NCI-H2107 treated with DMSO at 0.1 percent for 48 hours (cell line): ENCODE data around the gene NRAP.

Source experiments
- DNase-seq: peaks from one replicate; lab custom pipeline; 2025; ENCODE audit not compliant: unreplicated experiment; lab: John Stamatoyannopoulos, UW

The NRAP gene

DNA sequence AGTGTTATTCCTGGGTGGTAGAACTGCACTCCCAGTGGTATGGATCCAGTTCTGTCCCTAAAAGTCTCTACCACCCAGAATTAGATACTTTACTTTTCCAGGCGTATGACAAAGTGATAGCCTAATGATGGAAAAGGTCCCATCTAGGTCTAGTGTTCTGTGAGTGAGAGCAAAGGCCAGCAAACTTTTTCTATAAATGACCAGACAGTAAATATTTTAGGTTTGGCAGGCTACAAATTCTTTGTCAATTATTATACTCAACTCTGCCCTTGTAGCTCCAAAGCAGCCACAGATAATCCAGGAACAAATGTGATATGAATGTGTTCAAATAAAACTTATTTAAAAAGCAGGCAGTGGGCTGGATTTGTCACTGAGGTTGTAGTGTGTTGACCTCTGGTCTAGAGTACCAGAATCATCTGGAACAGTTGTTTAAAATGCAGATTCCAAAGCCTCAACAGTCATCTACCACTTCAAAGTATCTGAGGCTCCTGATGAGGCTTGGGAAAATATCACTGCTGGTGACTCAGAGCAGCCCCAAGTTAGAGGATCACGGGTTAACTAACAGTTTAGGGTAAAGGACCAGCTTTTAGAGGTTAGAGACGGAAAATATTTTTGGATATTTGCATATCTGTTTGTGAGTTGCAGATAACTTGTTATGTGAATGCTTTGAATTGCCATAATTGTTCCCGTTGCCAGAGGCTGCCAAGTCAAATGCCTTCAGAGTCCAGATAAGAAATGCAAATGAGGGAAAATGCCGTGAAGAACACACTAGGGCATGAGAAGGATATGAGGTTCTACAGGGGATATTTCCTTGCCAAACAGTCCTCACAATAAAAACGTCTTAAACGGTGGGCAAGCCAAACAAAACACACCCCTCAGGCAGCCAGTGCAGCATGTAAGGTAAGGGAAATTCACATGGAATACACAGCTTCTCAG, 19.4 kb downstream of the NRAP start:
- no peak for DNase-seq

DNA sequence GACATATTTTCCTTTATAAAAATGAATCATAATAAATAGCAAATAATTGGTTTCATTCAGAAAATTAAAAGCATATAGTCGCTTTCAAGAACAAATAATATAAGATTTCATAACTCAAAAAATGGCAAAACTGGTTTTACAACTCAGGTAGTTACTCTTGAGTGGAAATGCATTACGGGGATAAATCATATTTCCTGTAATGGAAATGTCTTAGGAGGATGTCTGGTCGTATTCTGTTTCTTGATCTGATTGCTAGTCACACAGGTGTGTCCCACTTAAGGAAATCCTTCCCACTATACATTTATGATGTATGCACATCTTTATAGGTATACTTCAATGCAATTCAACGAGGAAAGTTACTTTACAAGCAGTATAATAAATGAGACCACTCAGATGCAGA, 20.7 kb downstream of the NRAP start:
- DNase-seq: no peak

DNA sequence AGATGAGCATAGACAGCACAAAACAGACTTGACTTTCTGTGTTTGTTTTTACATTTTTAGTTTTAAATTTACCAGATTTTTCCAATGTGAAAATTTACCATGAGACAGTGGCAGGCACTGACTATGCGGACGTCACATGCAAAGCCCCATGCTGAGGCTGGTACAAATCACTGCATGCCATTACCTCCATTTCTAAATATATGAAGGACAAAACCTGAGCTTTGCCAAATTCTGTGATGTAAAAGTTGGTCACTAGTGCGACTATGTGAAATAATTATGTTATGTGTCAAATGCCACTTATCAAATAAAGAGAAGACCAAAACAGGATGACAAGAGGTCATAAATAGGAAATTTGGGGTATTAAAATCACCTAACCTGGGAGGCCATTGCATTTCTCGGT, 22.1 kb downstream of the NRAP start:
- no peak for DNase-seq

DNA sequence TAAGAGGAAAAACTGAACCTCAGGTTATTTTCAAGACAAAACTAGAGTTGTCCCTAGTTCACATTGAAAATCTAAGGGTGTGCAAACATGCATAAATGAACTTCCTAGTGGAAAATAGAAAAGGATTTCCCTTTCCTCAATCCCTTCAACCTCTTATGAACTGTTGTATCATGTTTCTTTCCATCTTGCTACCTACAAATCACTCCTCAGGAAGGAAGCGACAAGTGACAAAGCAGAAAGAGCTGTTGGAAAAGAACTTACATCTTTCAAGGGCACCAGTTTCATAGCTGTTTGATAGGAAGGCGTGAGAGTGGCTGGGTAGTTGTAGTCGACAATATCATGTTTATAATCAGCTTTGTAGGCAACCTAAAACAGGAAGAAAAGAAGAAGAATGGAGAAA, 23.9 kb downstream of the NRAP start:
- DNase-seq: no peak

DNA sequence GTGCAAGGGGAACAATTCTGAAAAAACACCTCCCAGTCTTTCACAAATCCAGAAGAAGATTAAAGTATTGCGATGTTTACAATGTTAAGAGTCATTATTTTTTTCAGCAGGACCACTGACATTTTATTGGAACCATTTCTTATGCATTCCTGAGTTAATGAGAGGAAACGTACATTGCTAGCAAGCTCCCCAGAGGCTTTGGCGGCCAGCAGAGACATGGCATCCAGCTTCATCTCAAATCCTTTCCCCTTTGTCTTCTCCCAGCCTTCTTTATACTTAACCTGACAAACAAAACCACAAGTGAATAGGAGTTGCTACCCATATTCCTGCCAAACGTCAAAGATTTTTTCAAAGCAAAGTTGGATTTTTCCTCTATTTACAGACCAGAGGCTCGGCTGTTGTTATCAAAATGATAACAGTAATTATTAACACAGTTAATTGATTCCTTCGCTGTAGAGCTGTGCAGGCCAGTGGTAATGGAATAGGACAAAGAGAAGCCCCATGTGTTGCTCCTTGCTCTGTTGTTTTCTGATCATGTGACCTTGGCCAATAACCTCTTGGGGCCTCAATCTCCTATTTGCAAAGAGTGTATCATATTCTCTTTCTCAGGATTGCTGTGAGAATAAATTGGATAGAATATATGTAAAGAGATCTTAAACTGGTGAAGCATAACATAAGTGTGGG, 32.0 kb downstream of the NRAP start:
- peak; percentile 53 for DNase-seq

DNA sequence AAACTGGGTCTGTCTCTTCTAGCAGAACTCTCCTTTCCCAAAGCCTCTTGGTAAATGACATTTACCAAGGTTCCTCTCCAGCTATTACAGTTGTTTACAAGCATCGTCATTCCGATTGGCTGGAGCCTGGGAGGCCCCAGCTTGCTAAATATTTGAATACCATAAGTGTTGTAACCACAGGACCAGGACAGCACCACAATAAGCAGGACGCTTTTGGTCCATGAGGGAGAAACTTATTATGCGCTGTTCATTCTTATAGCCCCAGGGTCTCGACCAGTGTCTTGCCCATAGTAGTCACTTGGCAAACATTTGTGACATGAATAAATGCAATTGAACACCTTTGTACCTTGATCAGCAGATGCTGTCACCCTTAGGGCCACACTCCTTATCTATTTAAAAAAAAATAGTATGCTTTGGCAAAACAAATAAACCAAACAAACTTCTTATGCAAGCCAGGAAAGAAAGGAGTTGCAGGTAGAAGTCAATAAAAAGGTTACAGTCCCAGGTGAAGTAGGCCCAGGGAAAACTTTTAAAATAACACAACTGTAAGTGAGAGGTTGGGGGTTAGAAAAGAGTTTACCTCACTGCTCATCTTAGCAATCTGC, 32.8 kb downstream of the NRAP start:
- no peak for DNase-seq

DNA sequence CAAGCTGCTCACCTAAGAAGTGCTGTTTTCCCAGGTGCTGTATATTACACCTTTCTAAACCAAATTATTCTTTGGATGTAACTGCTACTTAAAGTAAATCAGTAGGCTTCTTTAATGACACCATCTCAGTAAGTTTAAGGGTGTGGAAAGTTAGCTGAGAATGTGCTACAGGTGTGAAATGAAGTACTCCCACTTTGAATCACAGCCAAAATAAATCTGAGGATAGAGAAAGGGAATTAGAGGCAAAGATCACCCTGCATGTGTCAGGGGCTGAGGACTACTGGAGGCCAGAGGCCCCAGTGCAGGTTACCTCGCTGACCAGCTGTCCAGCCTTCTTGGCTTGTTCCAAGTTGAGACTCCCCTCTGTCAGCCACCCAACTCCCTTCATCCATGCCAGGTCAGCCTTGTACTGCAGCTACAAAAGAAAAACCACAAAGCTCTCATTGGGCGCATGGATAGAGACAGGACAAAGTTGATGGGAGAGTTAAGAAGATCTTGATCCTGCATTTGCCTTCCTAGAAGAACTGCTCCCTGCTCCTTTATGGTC, 35.2 kb downstream of the NRAP start:
- no peak for DNase-seq

DNA sequence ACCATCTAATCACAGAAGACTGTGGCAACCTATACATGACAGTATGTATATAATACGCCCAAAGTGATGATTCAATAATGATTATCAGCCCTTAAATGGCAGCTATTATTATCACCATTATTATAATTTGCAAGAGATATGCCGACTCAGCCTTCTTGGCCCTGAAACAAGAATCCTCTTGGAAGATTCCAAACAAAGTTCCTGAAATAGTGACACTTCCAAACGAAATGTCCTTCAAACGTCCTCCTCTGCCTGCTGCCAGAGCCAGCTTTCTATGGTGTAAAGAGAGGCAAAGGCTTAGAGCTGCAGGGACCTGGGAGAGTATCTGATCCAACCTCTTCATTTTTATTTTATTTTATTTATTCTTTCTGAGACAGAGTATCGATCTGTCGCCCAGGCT, 36.0 kb downstream of the NRAP start:
- no peak for DNase-seq

DNA sequence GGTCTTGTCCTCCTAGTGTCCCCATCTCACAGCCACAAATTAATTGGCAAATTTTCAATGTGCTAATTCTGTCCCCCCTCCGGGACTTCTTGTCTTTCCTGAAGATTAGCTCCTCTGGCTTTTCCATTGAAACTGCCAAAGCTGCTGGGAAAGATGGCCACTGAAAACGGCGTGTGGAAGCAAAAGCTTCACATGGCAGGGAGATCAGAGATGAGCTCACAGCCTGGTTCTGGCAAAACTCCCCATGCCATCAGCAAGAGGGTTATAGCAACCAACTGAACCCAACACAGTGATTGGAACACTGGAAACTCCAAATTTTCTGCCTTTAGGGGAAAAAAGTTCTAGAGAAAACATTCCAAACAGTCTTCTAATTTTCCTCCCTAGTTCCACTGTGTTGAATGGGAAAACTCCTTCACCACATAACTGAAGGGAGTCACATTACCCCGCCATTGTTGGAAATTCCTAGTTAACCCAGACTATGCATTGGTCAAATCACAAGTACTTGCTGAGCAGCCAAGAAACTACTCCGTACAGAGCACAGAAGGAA, 37.0 kb downstream of the NRAP start:
- no peak for DNase-seq

DNA sequence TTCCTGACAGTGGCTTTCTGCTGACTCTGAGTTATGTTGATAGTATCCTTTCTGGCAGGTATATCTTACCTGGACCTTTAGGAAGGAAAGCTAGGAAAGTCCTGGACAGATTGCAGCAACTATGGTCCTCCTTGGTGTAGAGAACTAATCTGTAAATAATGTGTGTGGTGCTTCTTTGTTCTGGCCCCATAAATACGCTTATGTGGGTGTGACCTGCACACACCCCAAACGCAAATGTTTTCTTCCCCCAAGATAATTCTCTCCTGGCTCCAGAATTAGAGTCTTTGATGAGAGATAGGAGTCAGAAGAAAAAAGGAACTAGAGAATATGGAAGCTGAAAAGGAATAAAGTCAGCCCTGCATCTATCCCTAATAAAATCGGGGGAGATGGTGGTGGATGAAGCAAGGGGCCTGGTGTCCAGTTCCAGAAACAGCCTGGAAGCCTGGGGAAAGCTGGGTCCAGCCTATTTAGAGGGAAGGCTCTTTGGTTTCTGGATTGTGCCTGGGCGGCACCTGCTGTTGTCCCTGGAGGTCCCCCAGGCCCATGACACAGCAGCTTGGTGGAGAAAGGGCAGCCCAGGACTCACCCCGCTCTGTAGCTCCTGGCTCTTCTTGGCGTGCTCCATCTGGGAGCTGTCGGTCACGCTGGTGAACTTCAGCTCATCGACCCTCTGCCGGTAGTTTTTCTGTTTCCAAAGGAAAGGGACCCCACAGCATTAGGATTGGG, 38.2 kb downstream of the NRAP start:
- no peak for DNase-seq

DNA sequence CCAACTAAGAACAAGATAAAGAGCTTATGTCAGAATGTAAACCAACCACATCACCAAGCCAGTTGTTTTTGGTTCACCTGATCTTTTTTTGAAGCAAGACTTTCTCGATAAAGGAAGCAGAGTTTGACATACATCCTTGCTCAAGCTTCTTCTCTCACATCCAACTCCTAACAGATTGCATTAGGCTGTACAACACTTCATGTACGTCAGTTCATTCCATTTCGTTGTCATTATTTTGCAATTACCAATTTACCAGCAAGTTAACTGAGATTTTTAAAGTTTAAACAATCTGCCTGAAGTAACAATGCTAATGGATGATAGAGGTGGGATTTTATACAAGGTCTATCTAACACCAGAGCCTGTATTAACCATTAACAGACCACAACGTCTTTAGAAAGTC, 41.0 kb downstream of the NRAP start:
- DNase-seq: no peak

DNA sequence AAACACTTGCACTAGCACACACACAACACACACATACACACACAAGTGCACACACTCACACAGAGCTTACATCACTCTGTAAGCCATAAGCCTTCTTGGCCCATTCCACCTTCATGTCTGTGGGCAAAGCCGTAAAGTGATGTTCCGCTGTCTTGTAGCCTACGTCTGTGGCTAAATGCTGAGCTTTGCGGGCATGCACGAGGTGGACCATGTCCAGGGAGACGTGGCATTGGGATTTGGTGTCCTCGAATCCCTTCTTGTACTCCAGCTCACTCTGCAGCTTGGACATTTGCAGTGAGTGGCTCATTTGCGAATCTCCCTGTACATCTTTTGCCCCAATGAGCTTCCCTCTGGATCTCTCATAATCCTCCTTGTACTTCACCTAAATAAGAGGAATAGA, 42.0 kb downstream of the NRAP start:
- DNase-seq: no peak

DNA sequence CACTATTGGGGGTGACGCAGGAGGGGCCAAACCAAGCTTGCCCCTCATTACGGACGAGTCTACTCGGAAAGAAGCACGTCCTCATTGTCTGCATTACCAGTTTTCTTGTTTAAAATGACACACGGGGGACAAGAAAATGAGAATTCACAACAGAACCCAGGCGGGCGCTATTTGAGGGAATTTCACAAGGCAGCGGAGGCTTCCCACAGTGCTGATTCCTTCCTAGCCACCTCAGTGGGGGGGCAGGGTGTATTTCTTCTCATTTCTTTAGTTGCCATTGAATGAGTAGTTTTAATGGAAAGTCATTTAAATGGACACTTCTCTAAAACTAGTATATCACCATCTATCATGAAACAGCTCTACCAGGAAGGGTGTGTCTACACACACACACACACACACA, 42.9 kb downstream of the NRAP start:
- DNase-seq: no peak

DNA sequence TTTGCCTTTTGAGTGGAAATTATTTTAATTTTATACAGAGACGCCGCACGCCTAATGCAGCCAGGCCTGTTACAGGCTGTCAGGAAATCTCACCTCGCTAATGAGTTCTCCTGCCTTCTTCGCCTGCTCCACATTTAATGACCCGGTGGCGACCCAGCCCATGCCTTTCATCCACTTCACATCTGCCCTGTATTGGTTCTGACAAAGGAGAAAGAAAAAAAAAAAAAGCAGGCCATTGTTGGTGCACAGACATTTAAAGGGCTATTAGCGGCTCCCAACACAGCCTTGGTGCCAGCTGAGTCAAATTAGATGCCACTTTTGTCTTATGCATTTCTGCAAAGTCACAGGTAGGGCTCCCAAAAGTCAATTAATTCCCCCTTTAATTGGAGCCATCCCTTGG, 43.3 kb downstream of the NRAP start:
- peak; percentile 39 for DNase-seq

DNA sequence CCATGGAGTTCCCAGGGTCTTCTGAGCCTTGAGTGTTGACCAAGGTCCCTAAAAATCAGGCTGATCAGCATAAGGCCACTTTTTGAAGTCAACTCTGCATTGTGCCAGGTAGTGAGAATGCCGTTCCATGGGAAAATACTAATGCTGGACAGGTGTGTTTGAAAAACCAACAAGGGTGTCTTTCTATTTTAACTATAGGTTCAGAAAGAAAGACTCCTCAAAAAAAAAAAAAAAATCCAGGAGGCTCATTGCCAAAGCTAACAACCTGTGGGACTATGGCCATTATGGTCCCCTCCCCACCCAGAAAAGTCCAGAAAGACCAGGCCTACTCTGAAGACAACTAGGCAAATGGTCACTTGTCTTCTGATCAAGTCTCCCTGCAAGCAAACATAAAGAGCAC, 44.4 kb downstream of the NRAP start:
- no peak for DNase-seq

DNA sequence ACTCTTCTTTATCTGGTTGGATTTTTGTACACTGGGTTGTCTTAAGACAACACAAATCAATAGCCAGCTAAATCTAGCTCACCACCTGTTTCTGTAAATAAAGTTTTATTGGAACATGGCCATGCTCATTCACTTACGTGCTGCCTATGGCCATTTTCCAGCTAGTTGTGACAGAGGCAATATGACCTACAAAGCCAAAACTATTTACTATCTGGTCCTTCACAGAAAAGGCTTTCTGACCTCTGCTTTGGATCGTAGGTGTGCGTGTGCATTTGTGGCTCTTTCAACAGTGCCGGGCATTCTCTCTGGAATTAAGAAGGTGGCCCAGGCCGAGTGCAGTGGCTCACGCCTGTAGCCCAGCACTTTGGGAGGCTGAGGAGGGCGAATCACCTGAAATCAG, 45.5 kb downstream of the NRAP start:
- no peak for DNase-seq

DNA sequence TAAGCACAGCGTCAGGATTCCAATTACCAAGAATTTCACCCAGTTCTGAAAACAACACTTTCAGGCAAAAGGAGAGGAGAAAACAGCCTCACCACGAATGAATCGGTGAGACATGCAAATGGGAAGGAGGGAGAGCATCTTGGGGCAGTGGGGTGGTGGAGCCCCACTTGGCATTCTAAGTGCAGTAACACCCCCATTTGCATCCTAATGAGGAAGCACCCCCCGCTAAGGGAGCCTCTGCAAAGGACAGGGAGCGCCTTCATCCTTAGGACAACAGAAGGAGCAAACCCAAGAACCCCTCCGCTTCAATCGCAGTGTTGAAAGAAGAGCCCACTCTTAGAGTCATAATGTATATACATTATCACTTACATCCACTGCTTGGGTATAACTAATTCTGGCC, 46.8 kb downstream of the NRAP start:
- DNase-seq: no peak

DNA sequence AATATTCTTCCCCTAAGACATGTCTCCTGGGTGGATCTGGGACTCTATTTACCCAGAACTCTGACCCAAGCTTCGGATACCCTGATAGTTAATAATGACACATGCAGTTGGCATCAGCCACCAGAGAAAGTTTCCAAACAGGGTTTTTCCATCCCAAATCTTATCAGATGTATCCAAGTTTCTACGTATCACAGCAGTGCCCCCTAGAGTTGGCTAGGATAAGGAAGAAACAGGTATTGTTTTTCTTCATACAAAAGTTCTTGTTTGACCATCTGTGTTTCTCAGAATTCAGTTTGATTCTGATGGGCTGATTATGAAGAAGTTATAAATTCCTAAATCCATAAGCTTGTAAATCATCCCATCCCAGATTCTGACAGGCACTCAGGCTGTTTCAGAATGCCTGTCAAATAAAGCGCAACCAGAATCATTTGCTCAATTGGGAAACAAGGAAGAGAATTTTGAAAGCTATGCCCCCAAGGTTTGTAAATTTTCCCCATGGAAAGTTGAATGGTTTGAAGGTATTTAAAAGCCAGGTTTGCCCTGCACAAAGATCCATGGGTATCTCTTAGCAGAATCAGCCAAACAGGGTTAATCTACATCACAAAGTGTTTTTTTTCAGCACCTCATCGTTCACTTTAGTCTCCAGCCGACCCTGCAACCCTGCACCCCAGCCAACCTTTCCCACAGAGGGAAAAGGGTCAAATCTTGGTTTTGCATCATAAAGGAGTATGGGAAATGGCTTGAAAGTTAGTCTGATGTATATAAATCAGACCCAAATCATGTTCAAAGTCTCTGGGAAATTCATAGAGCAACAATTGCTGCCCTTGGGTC, 47.4 kb downstream of the NRAP start:
- DNase-seq: no peak

DNA sequence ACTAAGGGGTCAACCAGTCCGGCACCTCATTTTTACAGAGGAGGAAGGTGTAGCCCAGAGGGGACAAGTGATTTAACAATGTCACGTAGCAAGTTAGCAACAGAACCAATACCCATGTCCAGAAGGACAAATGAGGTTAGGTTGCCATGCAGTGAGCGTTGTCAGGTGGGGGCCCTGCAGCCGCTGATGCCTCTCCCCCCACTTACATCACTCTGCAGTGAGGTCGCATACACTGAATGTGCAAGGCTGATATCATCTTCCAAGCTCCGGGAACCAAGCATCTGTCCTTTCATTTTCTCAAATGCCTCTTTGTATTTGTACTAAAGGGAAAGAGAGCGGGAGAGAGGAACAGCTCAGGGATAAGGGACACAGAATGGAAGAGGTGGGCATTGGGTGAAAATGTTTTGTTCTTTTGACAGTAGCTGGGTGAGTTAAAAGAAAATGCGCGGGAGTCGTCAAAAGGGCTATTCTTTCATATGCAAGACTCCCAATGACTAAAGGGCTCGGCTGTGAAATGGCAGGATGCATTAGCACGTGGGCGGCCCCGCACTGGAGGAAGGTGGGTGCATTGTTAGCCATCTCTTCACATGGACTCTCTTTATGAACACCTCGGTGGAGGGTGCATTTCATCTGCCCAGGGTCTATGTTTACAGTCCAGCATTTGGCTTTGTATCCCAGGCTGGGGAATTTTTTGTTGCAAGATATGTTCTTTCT, 49.7 kb downstream of the NRAP start:
- no peak for DNase-seq
